OCI-LY1 (cell line): ENCODE measurements around the gene HSD11B1L.
A peak's percentile ranks its signal among the peaks of the same experiment; 100 is the strongest.

Experiments used
- H2AFZ ChIP-seq: fragments of 200-600 bp; sonication (generic), shearing (Covaris generic); 2 replicates; pipeline ENCODE4 v1.6.0; 2014; ENCODE audit warnings: antibody characterized with exemption, mild to moderate bottlenecking, low read length
- H3F3A ChIP-seq: fragments of 200-600 bp; sonication (generic), shearing (Covaris generic); 2 replicates; pipeline ENCODE4 v1.6.0; 2014; ENCODE audit warnings: mild to moderate bottlenecking, antibody characterized with exemption, low read length, moderate library complexity; ENCODE audit not compliant: insufficient read depth
- H3K27ac ChIP-seq: fragments of 200-600 bp; sonication (generic); 2 replicates; pipeline ENCODE4 v1.5.1; 2014; ENCODE audit warnings: low read length, mixed run types, mild to moderate bottlenecking, low read depth; ENCODE audit not compliant: poor library complexity, severe bottlenecking
- H3K27me3 ChIP-seq: fragments of 200-600 bp; sonication (generic); 2 replicates; pipeline ENCODE4 v1.6.0; 2014; ENCODE audit warnings: antibody characterized with exemption, mild to moderate bottlenecking, low read length, moderate library complexity; ENCODE audit not compliant: insufficient read depth
- H3K36me3 ChIP-seq: fragments of 200-600 bp; sonication (generic); 2 replicates; pipeline ENCODE4 v1.6.1; 2014; ENCODE audit warnings: mild to moderate bottlenecking, antibody characterized with exemption, low read length, moderate library complexity, mixed read lengths; ENCODE audit not compliant: insufficient read depth
- H3K4me1 ChIP-seq: fragments of 200-600 bp; sonication (generic); 2 replicates; pipeline ENCODE4 v1.5.1; 2014; ENCODE audit warnings: mild to moderate bottlenecking, low read length, moderate library complexity; ENCODE audit not compliant: insufficient read depth, severe bottlenecking
- H3K4me2 ChIP-seq: fragments of 200-600 bp; sonication (generic), shearing (Covaris generic); 2 replicates; pipeline ENCODE4 v1.6.1; 2014; ENCODE audit warnings: low read length
- H3K4me3 ChIP-seq: fragments of 200-600 bp; sonication (generic); 2 replicates; pipeline ENCODE4 v1.5.1; 2014; ENCODE audit warnings: low read length, low read depth, mild to moderate bottlenecking, mixed read lengths; ENCODE audit not compliant: poor library complexity, severe bottlenecking
- H3K79me2 ChIP-seq: fragments of 200-600 bp; shearing (Covaris generic); 2 replicates; pipeline ENCODE4 v1.6.1; 2016; ENCODE audit warnings: mixed run types, low read length, mixed read lengths; ENCODE audit not compliant: insufficient read depth
- H3K9ac ChIP-seq: fragments of 200-600 bp; sonication (generic), shearing (Covaris generic); 2 replicates; pipeline ENCODE4 v1.6.1; 2014; ENCODE audit warnings: mild to moderate bottlenecking, low read length, mixed read lengths
- H3K9me2 ChIP-seq: fragments of 200-600 bp; sonication (generic), shearing (Covaris generic); 2 replicates; pipeline ENCODE4 v1.6.1; 2014; ENCODE audit warnings: low read depth, mild to moderate bottlenecking, low read length, mixed read lengths
- H3K9me3 ChIP-seq: fragments of 200-600 bp; shearing (Covaris generic); 2 replicates; pipeline ENCODE4 v1.6.1; 2014; ENCODE audit warnings: low read length, mixed read lengths
- H4K20me1 ChIP-seq: fragments of 200-600 bp; sonication (generic), shearing (Covaris generic); 2 replicates; pipeline ENCODE4 v1.6.0; 2016; ENCODE audit warnings: mild to moderate bottlenecking, low read length; ENCODE audit not compliant: insufficient read depth
- EZH2 ChIP-seq: fragments of 200-600 bp; sonication (generic), shearing (Covaris generic); IDR thresholded peaks from 2 replicates; pipeline ENCODE4 v1.8.0; 2017; ENCODE audit warnings: borderline replicate concordance, mixed run types, mild to moderate bottlenecking, antibody characterized with exemption, low read length, moderate library complexity, mixed read lengths
- TF ChIP-seq, protein P1 (sequence below): fragments of 200-600 bp; sonication (generic), shearing (Covaris generic); IDR thresholded peaks from 2 replicates; pipeline ENCODE4 v1.5.1; 2017; ENCODE audit warnings: mild to moderate bottlenecking, antibody characterized with exemption, low read length, moderate library complexity, mixed read lengths

HSD11B1L gene

DNA sequence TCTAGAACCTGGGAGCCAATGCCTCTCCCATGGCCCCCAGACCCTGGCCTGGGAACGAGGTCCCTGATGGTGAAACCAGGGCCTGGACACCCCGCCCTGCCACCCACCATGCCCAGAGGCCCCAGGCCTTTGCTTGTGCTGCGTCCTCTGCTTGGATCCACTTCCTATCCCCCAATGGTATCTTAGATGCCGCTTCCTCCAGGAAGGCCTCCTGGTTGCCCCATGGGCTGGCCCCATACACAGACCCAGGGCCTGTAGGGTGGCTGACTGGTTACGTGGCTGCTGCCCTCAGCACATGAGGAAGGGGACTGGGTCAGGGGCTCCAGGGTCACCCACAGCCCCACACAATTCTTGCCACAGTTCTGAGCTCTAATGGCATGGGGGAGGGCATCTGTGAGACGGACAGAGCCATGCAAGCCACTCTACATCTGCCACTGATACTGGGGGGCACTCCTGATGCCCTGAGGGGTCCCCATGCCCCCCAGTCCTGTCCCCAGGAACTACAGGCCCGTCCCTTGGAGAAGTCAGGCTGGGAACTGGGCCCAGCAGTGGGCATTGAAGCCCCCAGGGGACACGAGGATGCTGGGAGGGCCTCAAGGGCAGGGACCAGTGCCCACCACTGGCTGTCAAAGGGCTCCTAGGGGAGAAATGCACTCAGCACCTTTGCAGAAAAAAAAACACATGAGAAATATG lies 14.3 kb downstream of the HSD11B1L start:
- Histone ChIP-seq H3F3A (no peaks in the 10 kb centered on the region), H3K79me2 (peaks cover 32% of the 10 kb centered on the region), H3K4me2 (no peak overlapping the region; the same call in 1 of the 2 replicates), H3K9me2 (no peaks in the 10 kb centered on the region), H4K20me1 (no peaks in the 10 kb centered on the region), H3K4me3 (no peak overlapping the region), H3K4me1 (peaks cover 51% of the 10 kb centered on the region), H3K9ac (no peak overlapping the region; the same call in 1 of the 2 replicates), H3K9me3 (no peaks in the 10 kb centered on the region), H3K27me3 (no peaks in the 10 kb centered on the region), H3K27ac (peak overlapping the region; percentile 73), H3K36me3 (peaks cover 86% of the 10 kb centered on the region), H2AFZ (no peak overlapping the region)
- no peak for TF ChIP-seq EZH2
- TF ChIP-seq, protein P1, sequence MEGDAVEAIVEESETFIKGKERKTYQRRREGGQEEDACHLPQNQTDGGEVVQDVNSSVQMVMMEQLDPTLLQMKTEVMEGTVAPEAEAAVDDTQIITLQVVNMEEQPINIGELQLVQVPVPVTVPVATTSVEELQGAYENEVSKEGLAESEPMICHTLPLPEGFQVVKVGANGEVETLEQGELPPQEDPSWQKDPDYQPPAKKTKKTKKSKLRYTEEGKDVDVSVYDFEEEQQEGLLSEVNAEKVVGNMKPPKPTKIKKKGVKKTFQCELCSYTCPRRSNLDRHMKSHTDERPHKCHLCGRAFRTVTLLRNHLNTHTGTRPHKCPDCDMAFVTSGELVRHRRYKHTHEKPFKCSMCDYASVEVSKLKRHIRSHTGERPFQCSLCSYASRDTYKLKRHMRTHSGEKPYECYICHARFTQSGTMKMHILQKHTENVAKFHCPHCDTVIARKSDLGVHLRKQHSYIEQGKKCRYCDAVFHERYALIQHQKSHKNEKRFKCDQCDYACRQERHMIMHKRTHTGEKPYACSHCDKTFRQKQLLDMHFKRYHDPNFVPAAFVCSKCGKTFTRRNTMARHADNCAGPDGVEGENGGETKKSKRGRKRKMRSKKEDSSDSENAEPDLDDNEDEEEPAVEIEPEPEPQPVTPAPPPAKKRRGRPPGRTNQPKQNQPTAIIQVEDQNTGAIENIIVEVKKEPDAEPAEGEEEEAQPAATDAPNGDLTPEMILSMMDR = no peak

DNA sequence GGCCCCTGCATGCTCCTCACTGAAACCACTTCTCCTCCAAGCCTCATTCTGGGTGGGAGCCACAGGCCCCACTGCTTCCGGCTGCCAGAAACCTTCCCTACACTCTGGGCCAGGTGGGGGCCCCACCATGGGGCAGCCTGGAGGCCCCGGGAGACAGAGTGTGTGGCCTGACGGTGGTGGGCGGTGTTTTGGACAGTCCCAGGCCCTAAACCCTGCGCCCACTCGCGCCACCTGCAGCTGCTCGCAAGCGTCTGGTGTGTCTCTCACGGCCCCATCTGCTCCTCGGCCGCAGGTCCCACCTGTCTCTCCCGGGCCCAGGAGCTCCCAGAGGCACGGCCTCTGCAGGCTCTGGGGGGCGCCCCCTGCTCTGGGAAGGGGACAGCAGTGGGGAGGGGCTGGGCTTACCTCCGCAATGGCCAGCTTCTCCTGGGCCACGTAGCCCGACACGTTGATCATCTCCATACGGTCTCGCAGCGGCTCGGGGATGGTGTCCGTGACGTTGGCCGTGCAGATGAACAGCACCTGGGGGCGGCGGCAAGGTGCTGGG lies 14.9 kb downstream of the HSD11B1L start:
- Histone ChIP-seq H3K79me2 (peaks cover 26% of the 10 kb centered on the region), H3K4me3 (no peak overlapping the region), H3K4me2 (no peak overlapping the region), H3K4me1 (peaks cover 51% of the 10 kb centered on the region), H3K27me3 (no peaks in the 10 kb centered on the region), H3K9me3 (no peaks in the 10 kb centered on the region), H4K20me1 (no peaks in the 10 kb centered on the region), H3K36me3 (peaks cover 88% of the 10 kb centered on the region), H3F3A (no peaks in the 10 kb centered on the region), H2AFZ (no peak overlapping the region), H3K9me2 (no peaks in the 10 kb centered on the region), H3K27ac (peak overlapping the region; percentile 73), H3K9ac (no peak overlapping the region; the same call in 1 of the 2 replicates)
- no peak for TF ChIP-seq EZH2
- TF ChIP-seq, protein P1 = no peak

DNA sequence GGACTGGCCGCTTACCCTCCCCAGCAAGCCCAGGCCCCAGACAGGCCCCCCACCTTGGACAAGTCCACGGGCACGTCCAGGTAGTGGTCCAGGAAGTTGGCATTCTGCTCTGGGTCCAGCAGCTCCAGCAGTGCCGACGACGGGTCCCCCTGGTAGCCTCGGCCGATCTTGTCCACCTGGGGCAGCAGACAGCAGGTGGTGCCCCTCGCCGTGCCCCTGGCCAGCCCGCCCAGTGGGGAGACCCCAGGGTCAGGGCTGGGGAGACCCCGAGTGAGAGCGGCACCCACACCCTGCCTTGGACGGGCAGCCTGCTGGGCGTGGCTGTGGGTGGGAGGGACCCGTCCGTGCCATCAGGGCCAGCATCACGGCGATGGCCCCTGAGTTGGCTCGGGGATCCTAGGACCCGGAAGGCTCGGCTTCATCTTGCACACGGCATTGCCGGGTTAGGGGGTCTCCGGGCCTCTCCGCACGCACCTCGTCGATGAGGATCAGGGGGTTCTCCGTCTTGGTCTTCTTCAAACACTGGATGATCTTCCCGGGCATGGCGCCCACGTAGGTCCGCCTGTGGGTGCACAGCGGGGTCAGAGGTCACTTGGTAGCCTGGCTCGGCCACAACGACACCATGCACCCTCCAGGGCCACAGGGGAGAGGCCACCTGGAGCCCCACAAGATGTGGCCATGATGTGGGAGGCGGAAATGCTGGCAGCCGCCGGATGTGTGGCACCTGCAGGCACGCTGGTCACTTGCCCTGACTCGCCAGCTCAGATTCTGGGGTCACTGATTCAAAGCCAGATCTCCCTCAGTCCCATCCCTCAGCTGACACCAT lies 15.6 kb downstream of the HSD11B1L start:
- Histone ChIP-seq H3K9ac (no peak overlapping the region), H2AFZ (no peak overlapping the region), H3K27ac (peak overlapping the region; percentile 73), H3K9me3 (no peaks in the 10 kb centered on the region), H3K27me3 (no peaks in the 10 kb centered on the region), H4K20me1 (no peaks in the 10 kb centered on the region), H3K4me2 (no peak overlapping the region), H3K36me3 (peaks cover 88% of the 10 kb centered on the region), H3K4me3 (no peak overlapping the region), H3F3A (no peaks in the 10 kb centered on the region), H3K79me2 (peaks cover 19% of the 10 kb centered on the region), H3K9me2 (no peaks in the 10 kb centered on the region), H3K4me1 (peaks cover 51% of the 10 kb centered on the region)
- TF ChIP-seq, protein P1 = no peak
